ENCODE data around the gene ENTHD1.
"Not testable (repeated sequence)": the region's sequence is repeated elsewhere in the genome, so short reads cannot be mapped to it uniquely, and the experiment has no call there.

The ENTHD1 gene

DNA sequence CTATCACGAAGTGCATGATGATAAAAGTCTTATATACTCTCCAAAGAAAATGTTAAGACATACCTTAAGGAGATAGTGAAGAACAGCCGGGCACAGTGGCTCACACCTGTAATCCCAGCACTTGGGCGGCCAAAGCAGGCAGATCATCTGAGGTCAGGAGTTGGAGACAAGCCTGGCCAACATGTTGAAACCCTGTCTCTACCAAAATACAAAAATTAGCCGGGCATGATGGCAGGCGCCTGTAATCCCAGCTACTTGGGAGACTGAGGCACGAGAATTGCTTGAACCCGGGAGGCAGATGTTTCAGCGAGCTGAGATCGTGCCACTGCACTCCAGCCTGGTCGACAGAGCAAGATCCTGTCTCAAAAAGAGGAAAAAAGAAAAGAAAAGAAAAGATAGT lies 10.5 kb upstream of the ENTHD1 start:
- not testable (repeated sequence) for H3K4me3 ChIP-seq (ENCODE audit: low read depth, low read length); DNase-seq (ENCODE audit: low read depth)

DNA sequence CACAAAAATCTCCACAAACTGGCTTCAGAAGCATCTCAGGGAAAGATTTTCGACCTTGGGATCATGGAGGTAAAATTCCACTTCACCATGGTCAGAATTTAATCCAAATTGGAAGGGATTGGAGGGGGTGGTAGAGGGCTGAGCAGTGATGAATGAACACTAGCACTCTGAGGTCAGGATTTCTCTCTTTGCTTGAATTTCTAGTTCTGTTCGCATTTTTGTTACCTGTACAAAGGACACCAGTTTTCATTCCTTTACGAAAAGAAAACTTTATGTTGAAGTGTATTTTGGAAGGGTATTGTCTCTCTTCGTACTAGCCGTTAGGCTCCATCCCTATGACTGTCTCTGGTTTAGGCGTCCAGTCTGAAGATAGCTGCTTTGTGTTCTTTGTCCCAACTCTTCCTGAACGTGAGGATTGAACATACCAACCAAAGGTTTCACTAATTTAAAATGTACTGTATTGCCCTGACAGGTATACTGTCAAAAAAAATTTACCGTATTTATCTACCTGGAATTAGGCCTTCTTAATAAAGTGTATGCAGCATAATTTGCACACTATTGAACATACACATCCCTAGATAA lies 8.1 kb upstream of the ENTHD1 start:
- no peak overlapping the region for H3K4me3 ChIP-seq (ENCODE audit: low read depth, low read length)
- DNase-seq (ENCODE audit: low read depth) = no peak

DNA sequence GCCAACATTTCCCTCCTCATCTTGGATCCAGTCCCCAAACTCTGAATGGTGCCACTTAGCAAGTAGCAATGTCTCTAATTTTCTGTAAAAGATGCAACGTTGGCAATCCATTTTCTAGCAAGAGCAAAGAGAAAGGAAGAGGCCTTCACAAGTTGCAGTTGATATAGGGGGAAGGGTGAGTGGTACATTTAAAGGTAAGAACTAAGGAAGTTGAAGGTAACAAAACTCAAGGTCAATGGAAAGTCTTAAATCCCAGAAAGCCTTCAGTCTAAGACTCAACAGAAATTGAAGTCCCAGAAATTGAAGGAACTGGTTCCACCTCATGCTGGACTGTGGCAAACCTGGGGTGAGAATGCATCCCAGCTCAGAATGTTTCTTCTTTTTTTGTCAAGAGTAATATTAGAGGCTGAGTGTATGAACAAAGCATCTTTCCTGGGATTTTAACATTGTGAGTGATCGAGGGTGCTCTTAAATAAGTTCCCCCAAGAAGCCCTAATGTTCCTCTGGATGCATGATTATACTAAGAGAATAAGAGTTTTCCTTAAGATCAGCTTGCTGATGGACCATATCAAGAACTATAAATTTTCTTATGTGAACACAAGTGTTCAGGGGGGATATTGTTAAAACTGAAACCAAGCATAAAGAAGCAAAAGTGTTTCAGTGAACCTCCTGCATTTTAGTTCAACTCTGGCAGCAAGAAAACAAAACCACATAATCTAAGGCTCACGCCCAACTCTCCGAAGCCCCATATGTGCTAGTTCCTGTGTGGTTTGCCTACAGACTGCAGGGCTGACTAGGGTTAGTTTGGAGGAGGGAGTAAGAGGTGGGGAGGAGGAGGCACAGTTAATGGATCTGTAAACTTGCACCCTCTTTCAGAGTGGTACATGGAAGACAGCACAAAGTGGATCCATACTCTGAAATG lies 7.0 kb upstream of the ENTHD1 start, which contains the start of gene GRAP2:
GRAP2 (plus strand) TSS at position 779 of the 922 bp plus-strand sequence. CDS start 46,023 bp downstream, outside the sequence.
- no peak within 1 kb of the TSS for H3K4me3 ChIP-seq (ENCODE audit: low read depth, low read length)
- no peak for DNase-seq (ENCODE audit: low read depth)

DNA sequence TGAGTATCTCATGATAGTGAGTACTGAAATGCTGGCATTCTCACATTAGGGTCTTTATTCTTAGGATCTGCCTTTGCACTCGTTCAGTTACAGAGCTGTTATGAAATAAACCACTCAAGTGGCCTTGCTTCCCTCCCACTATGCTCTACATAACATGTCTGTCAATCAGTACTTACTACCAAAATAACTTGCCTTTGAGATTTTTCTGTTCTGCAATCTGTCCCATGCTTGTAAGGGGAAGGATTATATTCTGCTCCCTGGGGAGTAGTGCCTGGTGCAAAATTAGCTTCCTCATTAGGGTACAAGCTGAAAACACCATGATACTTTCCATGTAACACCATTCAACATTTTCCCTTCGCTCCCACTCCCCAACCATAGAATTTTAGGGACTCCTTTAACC lies 5.4 kb upstream of the ENTHD1 start:
- no peak overlapping the region for H3K4me3 ChIP-seq (ENCODE audit: low read depth, low read length)
- DNase-seq (ENCODE audit: low read depth) = no peak

DNA sequence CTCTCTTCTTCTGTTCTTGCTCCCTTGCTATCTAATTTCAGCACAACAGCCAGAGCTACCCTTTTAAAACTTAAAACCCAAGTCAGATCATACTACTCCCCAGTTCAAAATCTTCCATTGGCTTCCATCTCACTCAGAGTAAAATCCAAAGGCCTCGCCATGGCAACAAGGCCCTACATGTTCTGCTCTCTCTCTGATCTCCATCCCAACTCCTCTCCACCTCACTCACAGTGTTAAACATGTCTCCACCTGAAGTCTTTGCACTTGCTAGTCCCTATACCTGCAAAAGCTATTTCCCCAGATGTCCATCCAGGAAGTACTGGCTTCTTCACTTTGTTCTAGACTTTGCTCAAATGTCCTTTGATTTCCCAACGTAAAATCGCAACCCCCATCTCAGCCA lies 4.3 kb upstream of the ENTHD1 start:
- no peak for DNase-seq (ENCODE audit: low read depth)
- H3K4me3 ChIP-seq (ENCODE audit: low read depth, low read length) = no peak overlapping the region

DNA sequence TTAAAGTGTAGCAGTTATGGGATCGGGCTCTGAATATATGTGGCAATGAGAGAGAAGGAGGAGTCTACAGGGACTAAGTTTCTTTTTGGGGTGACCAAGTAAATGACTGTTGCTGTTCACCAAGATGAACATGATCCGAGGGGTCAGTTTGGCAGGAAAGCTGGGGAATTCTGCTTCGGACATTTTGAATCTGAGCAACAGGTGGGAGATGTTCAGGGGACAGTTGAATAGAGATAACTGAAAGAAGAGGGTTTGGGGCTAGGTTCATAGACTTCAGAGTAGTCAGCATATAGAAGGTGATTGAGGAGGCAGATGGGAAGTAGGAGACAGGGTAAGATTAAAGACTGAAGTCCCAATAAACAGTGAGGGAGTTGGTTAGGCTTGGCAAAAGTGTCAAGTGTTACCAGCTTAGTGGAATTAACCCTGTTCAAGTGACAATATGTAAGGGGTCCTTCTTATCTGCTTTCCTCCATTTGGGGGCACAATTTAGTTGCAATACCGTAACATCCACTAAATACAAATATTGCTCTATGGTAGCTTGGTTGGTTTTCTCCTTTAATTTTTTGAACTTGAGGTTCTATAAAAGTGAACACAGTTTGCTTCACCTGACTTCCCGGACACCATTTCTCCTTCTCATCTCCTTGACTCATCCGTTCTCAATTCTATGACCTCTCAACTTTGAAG lies 2.9 kb upstream of the ENTHD1 start:
- no peak for DNase-seq (ENCODE audit: low read depth)
- H3K4me3 ChIP-seq (ENCODE audit: low read depth, low read length) = no peak overlapping the region

DNA sequence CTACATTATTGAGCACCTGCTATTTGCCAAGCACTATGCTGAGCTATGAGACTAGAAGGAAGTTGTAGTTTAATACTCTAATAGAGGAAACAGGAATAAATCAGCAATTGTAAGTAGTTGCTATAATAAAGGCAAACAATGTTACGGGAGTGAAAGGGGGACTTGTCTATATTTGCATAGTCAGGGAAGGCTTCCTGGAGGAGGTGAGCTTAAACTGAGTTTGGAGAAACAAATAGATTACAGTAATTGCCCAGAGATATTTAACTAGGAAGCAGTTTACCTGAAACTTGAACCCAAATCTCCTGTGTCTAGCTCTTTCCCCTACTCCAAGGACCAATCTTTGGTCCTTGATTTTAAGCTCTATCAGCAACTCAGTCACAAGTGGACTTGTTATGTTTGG lies 2.1 kb upstream of the ENTHD1 start:
- no peak for DNase-seq (ENCODE audit: low read depth)
- no peak overlapping the region for H3K4me3 ChIP-seq (ENCODE audit: low read depth, low read length)

DNA sequence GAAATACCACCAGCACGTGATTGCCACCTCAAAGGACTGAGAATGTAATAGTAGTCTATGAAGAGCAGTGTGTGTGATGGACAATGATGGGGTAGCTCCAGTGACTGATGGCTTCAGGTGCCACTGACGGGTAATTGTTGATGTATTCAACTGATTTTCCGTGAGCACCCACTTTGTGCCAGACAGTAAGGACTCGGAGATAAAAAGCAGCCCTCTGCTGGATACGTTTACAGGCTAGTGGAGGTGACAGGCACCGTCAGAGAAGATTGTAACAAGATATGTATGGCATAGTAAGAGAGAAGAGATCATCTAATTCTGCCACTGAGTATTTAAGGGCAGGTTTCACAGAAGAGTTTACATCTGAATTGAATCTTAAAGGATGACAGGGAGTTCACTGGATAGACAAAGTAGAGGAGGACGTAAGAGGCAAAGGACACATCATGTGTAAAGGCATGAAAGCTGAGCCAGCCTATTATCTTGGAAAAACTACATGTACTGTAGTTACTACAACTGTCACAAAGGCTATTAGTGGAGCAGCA lies 1.1 kb upstream of the ENTHD1 start:
- H3K4me3 ChIP-seq (ENCODE audit: low read depth, low read length) = no peak overlapping the region

DNA sequence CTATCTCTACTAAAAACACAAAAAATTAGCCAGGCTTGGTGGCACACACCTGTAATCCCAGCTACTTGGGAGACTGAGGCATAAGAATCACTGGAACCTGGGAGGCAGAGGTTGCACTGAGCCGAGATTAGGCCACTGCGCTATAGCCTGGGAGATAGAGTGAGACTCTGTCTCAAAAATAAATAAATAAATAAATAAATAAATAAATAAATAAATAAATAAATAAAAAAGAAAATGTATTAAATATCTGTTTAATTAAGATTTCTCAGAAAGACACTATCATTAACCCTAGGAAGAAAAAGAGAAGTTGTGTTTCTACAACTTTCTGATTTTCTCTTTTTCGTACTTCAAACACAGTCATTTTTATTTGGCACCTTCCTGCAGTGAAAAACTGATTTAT lies 3.6 kb downstream of the ENTHD1 start:
- DNase-seq (ENCODE audit: low read depth); H3K4me3 ChIP-seq (ENCODE audit: low read depth, low read length): not testable (repeated sequence)

More for the DNA sequence above, 1.1 kb upstream of the ENTHD1 start:
- no peak for DNase-seq (ENCODE audit: low read depth)

DNA sequence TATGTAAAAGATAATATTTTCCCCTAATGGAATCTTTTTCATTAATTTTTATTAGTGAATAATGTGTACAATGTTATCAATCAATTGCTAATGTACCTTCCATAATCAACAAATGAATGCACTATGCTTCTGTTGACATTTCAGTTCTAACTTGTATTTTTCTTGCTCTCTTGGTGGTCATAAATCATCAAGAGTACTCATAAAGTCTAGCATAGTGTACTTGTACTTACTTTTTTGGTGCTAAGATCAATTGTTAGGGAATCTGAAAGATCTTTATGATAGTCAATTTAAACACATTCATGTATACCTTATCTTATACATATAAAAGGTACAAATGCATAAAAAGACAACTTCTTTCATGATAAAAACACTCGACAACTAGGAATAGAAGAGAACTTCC lies 10.5 kb downstream of the ENTHD1 start:
- no peak for DNase-seq (ENCODE audit: low read depth)
- H3K4me3 ChIP-seq (ENCODE audit: low read depth, low read length) = no peak overlapping the region

DNA sequence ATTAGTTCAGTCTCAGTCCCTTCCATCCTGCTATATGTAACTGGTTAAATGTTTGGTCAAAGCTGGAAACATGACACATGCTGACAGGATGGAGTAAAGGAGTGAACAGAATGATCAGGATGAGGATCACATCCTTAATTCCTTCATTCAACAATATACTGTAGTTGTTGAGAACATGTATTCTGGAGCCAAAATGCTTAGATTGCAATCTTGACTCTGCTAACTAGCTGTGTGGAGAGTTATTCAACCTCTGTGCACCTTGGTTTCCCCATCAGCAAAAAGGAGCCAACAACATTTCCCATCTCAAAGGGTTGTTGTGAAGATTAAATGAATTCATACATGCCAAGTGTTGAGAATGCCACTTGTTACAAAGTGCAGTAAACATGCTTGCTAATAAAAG lies 12.8 kb downstream of the ENTHD1 start:
- no peak overlapping the region for H3K4me3 ChIP-seq (ENCODE audit: low read depth, low read length)
- no peak for DNase-seq (ENCODE audit: low read depth)

DNA sequence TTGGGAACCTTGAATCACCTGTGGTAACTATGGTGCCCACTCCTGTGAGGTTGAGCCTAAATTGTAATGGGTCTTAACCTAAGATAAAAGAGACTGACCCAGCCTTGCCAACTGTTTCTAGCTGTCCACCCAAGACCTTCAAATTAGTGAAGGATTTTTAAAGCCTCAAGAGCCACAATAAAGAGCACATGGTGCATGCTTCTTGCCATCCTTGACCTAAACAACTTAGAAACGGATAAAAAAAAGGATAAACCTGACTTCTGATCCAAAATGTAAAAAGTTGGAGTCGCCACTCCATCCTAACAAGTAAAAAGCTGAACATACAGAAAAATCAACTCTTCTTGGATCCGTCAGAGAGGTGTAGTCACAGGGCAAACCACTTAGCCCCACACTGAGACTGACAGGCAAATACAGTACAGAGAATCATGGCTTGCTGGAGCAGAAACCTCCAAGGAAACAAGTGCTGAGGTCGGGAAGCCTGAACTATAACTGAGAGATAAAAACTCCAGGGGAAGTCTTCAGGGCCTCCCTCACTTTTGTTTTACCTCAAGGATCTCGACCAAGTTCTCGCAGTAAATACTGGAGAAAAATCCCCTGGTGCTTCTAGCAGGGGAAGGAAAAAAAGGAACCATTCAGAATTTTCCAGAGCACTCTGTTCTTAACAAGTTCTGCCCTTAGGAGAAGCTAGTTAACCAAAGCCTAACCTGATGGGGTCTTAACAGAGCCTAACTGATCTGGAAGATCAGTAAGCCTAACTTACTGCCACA lies 16.3 kb downstream of the ENTHD1 start:
- DNase-seq (ENCODE audit: low read depth) = no peak
- H3K4me3 ChIP-seq (ENCODE audit: low read depth, low read length) = no peak overlapping the region

DNA sequence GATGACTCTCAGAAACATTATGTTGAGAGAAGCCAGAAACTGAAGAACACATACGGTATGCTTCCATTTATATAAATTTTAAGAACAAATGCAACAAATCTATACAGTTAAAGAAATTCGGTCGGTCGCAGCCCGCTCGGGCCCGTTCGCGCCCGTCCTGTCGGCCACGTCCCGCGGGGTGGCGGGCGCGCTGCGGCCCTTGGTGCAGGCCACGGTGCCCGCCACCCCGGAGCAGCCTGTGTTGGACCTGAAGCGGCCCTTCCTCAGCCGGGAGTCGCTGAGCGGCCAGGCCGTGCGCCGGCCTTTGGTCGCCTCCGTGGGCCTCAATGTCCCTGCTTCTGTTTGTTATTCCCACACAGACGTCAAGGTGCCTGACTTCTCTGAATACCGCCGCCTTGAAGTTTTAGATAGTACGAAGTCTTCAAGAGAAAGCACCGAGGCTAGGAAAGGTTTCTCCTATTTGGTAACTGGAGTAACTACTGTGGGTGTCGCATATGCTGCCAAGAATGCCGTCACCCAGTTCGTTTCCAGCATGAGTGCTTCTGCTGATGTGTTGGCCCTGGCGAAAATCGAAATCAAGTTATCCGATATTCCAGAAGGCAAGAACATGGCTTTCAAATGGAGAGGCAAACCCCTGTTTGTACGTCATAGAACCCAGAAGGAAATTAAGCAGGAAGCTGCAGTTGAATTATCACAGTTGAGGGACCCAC lies 18.2 kb downstream of the ENTHD1 start:
- not testable (repeated sequence) for DNase-seq (ENCODE audit: low read depth); H3K4me3 ChIP-seq (ENCODE audit: low read depth, low read length)

DNA sequence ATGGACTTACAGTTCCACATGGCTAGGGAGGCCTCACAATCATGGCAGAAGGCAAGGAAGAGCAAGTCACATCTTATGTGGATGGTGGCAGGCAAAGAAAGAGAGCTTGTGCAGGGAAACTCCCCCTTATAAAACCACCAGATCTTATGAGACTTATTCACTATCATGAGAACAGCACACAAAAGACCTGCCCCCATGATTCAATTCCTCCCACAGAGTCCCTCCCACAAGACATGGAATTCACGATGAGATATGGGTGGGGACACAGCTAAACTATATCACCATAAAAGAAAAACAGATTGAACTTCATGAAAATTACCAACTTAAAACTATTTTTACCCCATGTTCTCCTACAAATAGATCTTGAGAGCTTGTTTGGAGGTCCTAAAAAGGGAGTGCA lies 19.6 kb downstream of the ENTHD1 start:
- H3K4me3 ChIP-seq (ENCODE audit: low read depth, low read length) = no peak overlapping the region
- DNase-seq (ENCODE audit: low read depth) = no peak

DNA sequence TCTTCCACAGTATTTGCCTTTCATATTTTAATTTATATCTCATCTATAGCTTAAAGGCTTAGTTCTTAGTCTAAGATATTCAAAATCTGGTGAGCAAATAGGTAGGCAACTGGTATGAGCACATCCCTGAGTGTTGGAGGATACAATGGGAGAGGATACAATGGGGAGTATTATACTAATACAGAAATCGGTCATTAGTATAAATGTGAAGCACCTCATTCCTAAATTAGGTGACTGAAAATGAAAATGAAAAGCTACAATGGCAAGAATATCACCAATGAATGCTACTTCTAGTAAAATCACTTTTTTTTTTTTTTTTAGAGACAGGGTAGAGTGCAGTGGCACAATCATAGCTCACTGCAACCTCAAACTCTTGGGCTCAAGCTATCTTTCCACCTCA lies 21.0 kb downstream of the ENTHD1 start:
- no peak overlapping the region for H3K4me3 ChIP-seq (ENCODE audit: low read depth, low read length)
- no peak for DNase-seq (ENCODE audit: low read depth)

DNA sequence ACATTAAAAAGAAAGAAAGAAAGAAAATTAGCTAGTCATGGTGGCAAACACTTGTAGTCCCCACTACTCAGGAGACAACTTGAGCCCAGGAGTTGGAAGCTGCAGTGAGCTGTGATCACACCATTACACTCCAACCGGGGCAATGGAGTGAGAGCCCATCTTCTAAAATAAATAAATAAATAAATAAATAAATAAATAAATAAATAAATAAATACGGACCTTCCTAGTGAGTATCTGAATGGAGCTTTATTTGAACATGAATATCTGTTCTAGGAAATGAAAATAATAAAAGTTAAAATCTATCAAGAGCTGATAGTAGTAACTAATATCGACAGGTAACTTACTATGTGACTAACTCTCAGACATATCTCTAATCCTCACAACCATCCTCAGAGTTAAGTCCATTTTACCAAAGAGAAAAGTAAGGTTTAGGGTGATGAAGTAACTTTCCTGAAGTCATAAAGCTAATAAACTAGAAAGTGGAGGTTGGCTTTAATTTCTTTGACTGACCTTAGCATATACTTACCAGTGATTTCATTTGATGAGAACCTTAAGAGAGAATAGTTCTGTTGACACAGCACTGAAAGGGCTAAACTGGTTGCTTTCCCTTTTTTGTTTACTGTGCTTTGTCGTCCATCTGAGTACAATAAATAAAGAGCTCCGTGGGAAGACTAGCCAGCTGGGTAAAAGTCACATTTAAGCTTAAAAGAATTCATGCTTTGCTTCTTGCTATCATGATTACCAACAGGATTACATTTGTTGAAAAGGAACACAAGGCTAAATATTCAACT lies 22.4 kb downstream of the ENTHD1 start:
- H3K4me3 ChIP-seq (ENCODE audit: low read depth, low read length) = no peak overlapping the region
- DNase-seq (ENCODE audit: low read depth) = no peak

DNA sequence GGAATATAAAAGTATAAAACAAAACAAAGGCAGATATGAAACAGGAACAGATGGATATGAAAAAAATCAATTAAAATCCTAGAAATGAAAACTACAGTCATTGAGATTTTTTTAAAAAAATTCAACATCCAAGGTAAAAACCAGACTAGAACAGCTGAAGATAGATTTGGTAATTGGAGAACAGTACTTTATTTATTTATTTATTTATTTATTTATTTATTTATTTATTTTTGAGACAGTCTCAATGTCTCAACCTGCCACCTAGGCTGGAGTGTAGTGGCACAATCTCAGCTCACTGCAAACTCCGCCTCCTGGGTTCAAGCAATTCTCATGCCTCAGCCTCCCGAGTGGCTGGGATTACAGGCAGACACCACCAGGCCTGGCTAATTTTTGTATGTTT lies 23.8 kb downstream of the ENTHD1 start:
- not testable (repeated sequence) for H3K4me3 ChIP-seq (ENCODE audit: low read depth, low read length); DNase-seq (ENCODE audit: low read depth)

DNA sequence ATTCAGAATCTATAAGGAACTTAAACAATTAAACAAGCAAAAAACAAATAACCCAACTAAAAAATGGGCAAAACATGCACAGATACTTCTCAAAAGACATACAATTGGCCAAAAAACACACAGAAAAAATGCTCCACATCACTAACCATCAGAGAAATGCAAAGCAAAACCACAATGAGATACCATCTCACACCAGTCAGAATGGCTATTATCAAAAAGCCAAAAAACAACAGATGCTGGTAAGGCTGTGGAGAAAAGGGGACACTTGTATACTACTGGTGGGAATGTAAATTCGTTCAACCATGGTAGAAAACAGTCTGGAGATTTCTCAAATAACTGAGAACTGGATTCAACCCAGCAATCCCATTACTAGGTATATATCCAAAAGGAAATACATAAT lies 24.8 kb downstream of the ENTHD1 start:
- DNase-seq (ENCODE audit: low read depth) = no peak

More for the DNA sequence above, 24.8 kb downstream of the ENTHD1 start:
- H3K4me3 ChIP-seq (ENCODE audit: low read depth, low read length) = no peak overlapping the region

Data from skeletal muscle cell (primary cell).